Effector CD8-positive, alpha-beta T cell (primary cell): ENCODE data around the gene LINC01488.

Source experiments
- DNase-seq: peaks from one replicate; lab custom pipeline; 2025; lab: John Stamatoyannopoulos, UW

LINC01488 gene

GRCh38 chr11:69479591-69480271, 1.7 kb upstream of the LINC01488 start:
- DNase-seq = no peak

- DNase-seq = no peak
Measured at GRCh38 chr11:69480547-69481392, 693 bp upstream of the LINC01488 start.

DNA sequence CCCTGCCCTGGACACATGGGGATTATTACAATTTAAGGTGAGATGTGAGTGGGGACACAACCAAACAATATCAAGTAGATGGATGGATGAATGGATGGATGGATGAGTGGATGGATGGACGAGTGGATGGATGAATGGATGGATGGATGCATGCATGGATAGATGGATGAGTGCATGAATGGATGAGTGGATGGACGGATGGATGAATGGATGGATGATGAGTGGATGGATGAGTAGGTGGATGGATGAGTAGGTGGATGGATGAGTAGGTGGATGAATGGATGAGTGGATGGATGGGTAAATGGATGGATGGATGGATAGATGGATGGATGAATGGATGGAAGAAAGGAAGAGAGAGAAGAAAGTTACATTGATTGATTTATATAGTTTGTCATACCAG, 859 bp downstream of the LINC01488 start:
- no peak for DNase-seq

DNA sequence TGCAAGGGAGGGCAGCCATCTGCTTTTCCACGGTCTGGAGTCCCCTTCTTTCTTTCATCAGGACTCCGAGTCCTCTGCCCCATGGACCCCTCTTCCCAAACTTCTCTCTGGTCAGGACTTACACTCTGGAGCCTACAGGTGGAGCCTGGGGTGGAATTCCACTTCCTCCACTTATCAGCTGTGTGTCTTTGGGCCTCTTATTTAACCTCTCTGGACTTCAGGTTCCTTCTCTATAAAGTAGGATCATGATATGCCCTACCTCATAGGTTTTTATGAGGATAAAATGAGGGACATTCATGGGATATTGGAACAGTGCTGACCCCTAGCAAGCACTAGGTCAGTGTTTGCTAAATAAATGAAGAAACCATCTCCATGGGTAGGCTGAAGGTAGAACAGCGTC, 1.7 kb downstream of the LINC01488 start:
- DNase-seq = no peak

- DNase-seq = no peak
Measured at GRCh38 chr11:69483691-69484426, 2.4 kb downstream of the LINC01488 start.

DNA sequence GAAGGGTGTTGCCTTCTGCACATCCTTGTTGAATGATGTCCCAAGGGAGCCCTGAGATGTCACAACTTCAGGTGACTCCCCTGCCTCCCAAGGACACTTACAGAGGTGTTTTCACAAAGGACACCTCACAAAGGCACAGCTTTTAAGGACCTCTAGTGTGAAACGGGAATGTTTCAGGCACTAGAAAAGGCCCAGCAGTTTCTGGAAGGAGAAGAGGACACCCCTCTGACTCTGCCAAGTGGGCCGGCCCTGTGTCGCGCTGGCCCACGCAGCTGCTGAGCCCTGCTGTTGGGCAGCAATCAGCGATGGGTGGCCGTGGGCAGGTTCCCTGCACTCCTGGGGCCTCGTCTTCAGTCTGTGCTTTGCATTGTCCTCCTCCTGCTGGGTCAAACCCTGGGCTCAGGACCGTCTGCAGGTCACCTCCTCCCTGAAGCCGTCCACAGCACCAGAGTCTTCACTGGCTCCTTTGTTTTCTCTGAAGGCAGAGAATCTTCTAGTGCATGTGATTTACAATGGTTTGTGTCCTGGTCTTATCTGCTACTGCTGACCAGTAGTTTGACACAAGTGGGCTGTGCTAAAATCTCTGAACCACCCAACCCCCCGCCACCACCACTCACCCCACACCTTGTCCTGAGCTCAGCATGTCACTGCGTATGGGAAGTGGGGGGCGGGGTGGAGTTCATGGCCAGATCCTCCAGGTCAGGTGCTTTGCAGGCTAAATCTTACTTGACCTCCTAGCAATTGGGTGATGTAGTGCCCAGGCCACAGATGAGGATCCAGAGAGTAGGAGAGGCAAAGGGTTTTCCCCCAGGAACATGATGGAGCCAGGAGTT, 3.2 kb downstream of the LINC01488 start:
- no peak for DNase-seq

DNA sequence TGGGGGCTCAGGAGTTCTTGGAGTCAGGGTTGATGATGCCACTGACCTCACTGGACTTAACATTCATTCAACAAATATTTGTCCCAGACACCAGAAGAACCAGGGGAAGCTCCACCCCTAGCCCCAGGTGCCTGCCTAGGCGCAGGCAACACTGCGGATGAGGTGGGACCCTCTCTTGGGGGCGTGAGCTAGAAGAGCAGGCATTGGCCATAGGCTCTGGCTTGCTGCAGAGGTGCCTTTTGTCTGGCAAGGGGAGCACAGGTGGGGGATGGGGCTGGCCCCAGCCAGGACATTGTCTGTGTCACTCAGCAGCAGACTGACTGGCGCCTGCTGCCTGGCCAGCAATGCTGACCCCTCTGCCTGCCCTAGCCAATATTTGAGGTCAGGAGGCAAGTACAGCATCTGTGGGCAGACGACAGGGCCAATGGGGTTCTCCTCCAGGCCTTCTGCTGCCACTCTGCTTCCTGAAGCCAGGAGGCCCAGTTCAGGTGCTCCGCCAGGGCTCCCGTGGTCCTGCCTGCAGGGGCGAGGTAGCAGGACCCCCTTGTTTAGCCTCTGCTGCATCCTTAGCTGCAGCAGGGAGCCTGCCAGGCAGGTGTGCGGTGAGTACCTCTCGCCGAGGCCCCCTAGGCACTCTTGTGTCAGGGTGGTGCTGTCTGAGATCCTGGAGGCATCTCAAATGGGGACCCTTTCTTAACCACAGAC, 4.0 kb downstream of the LINC01488 start:
- no peak for DNase-seq

DNA sequence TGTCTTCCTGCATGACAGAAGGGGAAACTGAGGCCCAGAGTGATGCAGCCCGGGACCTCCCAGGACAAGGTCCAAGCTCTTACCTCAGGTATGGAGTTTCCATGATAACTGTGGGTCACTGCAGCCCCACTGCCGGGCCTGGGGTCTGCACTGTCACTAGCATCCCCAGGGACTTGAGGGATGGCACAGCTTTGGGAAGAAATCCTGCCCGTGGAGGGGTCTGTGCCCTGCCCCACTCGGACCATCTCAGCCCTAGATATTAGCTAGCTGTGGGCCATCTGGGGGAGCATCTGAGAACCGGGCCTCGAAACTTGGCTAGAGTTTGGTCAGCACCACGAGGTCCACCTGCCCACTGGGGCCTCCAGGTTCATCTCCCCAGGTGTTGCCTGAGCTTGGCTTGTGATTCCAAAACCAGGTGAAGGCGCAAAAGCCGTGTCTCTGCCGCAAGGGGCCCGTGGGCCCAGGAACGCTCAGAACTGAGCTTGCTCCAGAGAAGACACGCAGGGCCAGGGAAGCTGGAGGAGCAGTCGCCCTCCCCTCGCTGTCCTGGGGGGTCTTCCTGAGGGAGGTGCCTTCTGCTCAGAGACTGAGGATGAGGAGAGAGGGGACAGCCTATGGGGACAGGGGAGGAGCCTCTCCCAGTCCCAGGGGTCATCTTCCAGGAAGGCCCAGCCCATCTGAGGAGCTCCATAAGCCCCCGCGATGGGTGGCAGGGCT, 4.8 kb downstream of the LINC01488 start:
- no peak for DNase-seq

- no peak for DNase-seq
Measured at GRCh38 chr11:69486773-69487291, 5.4 kb downstream of the LINC01488 start.

DNA sequence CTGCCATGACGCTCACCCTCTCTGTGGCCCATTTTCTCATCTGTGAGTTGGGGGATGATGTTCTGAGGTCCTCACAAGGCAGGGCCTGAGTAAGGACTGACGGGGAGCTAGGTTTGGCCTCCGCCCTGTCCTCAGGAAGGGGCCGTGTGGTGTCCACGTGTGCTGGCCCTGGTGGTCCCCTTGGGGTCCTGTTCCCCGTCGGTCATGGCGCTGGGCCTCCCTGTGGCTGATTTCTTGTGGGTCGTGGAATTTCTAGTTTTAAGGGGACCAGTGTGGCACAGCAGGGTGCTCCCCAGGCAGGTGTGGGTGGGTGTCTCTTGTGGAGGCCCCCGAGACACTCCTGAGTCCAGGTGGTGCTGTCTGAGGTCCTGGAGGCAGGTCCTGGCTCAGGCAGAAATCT, 5.9 kb downstream of the LINC01488 start:
- DNase-seq = no peak

DNA sequence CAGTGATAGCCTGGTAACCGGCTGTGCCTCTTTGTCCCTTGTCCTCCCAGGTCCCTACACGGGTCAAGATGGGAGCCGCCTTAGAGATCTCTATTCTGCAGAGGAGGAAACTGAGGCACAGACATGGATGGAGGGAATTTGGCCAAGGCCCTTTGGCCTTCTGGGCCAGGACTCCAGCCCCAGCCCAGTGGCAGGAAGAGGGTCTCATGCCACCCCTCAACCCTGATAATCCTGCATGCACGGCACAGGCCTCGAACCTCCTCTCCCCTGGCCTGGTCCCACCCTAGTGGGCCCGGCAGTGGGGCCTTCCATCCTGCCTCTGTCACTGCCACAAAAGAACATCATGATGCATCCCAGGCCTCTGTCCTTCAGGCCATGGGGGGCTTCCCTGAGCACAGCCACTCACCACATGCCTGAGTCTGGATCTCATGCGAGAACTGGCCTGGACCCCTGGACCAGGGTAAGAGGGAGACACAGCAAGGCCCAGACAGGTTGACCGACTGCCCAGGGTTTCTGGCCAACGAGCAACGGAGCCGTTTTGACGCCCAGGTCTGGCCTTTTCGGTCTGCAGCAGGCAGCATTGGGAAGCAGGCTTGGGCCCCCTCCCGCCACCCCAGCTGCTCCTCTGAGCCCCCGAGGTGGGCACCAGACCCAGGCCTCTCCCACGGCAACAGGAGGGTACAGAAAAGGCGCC, 6.5 kb downstream of the LINC01488 start:
- DNase-seq = no peak

DNA sequence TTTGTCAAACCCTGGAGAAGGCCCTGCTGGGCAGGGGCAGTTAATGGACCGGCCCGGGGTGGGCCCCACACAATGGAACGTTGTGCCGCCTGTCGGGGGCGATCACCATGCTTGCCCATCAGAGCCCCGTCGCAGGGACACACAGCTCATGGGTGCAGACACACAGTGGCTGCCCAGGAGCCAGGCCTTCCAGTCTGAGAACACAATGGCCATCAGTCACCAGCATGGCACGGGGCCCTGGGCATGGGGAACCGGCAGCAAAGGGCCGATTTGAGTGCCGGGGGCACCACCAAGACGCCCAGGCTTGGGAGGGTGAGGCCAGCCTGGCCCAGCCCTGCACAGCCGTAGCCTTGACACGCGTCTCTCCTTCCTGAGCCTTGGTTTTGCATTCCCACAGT, 7.1 kb downstream of the LINC01488 start:
- no peak for DNase-seq

GRCh38 chr11:69489031-69489745, 7.7 kb downstream of the LINC01488 start:
- no peak for DNase-seq

DNA sequence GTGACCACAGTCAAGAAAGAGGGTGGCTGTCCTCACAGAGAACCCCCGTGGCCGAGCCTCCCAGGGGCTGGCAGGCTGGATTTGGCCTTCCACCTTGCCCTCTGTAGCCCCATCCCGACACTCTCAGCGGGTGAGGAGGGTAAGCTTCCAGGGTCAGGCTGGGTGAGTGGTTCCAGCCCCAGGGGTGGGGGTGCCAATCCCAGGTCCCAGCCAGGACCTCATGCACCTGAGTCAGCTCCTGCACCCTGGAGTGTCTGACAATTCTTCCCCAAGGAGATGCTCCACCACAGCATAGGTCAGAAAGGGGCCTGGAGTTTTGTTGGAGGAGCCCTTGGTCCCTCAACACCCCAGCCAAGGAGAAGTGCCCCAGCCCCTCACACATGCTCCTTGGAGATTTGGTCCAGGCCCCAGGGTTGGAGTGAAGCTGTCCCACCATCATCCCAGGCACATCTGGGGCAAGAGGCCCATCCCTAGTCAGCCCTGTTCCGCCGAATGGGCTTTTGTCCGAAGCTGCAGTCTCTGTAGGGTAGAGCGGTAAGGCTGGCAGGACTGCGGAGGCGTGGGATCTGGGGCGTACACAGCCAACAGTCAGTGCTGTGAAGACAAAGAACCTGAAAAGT, 8.4 kb downstream of the LINC01488 start:
- DNase-seq = no peak

DNA sequence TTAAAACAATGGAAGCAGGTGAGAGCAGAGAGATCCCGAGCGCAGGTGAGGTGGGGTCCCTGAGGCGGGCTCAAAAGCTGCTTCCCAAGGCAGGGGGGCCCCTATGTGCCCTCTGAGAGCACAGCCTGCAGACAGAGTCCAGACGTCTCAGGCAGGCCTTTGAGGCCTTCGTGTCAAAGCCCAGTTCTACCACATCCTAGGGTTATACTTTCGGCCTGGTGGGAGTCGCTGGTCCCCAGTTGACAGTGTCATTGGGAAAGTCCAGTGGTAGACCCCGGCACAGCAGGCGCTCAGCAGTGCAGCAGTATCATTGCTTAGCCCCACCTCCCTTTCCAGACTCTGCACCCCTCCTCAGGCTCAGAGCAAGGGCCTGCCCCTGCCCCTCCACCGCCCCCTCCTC, 9.1 kb downstream of the LINC01488 start:
- no peak for DNase-seq

- no peak for DNase-seq
Measured at GRCh38 chr11:69491071-69492031, 9.9 kb downstream of the LINC01488 start.
